ENCODE results near the gene AUTS2. TPM values are rescaled to one million over a fixed set of nuclear protein-coding genes. Genes with fewer than 3 reads are reported as not detected.
A peak's percentile ranks its signal among the peaks of the same experiment; 100 is the strongest.

The AUTS2 gene
- total RNA-seq, 1 experiment from 2014 or later = 2.5 TPM

DNA sequence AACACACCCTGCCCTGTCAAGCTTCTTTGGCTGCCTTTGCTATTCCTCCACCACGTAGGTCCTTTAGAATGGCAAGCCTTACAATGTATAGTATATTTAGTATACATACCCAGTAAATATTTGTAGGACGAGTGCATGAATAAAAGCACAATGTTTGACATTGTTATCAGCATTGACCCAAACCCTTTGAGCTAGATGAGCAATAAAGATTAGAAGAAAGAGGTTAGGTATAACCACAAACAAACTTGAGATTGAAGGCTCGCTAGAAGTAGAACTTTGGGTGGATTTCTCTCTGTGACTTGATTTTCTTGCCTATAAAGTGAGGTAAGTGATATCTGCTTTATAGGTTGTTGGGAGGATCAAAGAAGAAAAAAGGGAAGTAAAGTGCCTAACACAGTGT, 972.7 kb downstream of the AUTS2 start:
- Histone ChIP-seq H3K4me1 (ENCODE audit: control insufficient read depth, insufficient read depth, low read length) (no peaks in the 10 kb centered on the region; the same call in 1 of the 2 replicates), H3K36me3 (ENCODE audit: control insufficient read depth, insufficient read depth, low read length) (no peaks in the 10 kb centered on the region), H3K9me3 (ENCODE audit: control insufficient read depth, insufficient read depth, low read depth, low read length) (no peaks in the 10 kb centered on the region), H3K27me3 (ENCODE audit: control insufficient read depth, insufficient read depth, low read length) (no peaks in the 10 kb centered on the region), H3K27ac (ENCODE audit: low read length) (no peak overlapping the region), H3K4me3 (ENCODE audit: low read depth in 2 of 2, low read length in 2 of 2) (no peak overlapping the region)
- no TSS peak for BruUV-seq (replicated peaks)
- intact Hi-C loops (cut with micrococcal nuclease; ENCODE audit: unreplicated experiment) (no loop called here), in situ Hi-C loops (cut with HindIII; ENCODE audit: low pct_unique_long_range_greater_than_20kb, low sequenced_read_pairs) (no loop called here)
- TF ChIP-seq TCF7L2 (IDR thresholded peaks at IDR 0.05; ENCODE audit: low read depth, low read length) = no peak
- no peak for TF ChIP-seq SIN3A (IDR thresholded peaks at IDR 0.05; ENCODE audit: borderline replicate concordance, insufficient read depth, low read depth, low read length)
- no peak for TF ChIP-seq POLR2AphosphoS5 (IDR thresholded peaks at IDR 0.05; ENCODE audit: low read depth, low read length)
- TF ChIP-seq, protein P1, sequence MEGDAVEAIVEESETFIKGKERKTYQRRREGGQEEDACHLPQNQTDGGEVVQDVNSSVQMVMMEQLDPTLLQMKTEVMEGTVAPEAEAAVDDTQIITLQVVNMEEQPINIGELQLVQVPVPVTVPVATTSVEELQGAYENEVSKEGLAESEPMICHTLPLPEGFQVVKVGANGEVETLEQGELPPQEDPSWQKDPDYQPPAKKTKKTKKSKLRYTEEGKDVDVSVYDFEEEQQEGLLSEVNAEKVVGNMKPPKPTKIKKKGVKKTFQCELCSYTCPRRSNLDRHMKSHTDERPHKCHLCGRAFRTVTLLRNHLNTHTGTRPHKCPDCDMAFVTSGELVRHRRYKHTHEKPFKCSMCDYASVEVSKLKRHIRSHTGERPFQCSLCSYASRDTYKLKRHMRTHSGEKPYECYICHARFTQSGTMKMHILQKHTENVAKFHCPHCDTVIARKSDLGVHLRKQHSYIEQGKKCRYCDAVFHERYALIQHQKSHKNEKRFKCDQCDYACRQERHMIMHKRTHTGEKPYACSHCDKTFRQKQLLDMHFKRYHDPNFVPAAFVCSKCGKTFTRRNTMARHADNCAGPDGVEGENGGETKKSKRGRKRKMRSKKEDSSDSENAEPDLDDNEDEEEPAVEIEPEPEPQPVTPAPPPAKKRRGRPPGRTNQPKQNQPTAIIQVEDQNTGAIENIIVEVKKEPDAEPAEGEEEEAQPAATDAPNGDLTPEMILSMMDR (IDR thresholded peaks at IDR 0.05) = no peak
- TF ChIP-seq, protein P2, sequence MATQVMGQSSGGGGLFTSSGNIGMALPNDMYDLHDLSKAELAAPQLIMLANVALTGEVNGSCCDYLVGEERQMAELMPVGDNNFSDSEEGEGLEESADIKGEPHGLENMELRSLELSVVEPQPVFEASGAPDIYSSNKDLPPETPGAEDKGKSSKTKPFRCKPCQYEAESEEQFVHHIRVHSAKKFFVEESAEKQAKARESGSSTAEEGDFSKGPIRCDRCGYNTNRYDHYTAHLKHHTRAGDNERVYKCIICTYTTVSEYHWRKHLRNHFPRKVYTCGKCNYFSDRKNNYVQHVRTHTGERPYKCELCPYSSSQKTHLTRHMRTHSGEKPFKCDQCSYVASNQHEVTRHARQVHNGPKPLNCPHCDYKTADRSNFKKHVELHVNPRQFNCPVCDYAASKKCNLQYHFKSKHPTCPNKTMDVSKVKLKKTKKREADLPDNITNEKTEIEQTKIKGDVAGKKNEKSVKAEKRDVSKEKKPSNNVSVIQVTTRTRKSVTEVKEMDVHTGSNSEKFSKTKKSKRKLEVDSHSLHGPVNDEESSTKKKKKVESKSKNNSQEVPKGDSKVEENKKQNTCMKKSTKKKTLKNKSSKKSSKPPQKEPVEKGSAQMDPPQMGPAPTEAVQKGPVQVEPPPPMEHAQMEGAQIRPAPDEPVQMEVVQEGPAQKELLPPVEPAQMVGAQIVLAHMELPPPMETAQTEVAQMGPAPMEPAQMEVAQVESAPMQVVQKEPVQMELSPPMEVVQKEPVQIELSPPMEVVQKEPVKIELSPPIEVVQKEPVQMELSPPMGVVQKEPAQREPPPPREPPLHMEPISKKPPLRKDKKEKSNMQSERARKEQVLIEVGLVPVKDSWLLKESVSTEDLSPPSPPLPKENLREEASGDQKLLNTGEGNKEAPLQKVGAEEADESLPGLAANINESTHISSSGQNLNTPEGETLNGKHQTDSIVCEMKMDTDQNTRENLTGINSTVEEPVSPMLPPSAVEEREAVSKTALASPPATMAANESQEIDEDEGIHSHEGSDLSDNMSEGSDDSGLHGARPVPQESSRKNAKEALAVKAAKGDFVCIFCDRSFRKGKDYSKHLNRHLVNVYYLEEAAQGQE (IDR thresholded peaks at IDR 0.05; ENCODE audit: insufficient read depth in 1 of 2, low read depth in 2 of 2, low read length in 1 of 2) = no peak
- no peak for DNase-seq (ENCODE audit: low read depth, low spot score)
- ChIA-PET CTCF (no interaction called here), POLR2A (interaction anchor here (0.5 kb wide), 1 partner anchor 15 kb away, joined by 6 read pairs; no protein-coding TSS in a partner anchor)
- no peak for ATAC-seq

DNA sequence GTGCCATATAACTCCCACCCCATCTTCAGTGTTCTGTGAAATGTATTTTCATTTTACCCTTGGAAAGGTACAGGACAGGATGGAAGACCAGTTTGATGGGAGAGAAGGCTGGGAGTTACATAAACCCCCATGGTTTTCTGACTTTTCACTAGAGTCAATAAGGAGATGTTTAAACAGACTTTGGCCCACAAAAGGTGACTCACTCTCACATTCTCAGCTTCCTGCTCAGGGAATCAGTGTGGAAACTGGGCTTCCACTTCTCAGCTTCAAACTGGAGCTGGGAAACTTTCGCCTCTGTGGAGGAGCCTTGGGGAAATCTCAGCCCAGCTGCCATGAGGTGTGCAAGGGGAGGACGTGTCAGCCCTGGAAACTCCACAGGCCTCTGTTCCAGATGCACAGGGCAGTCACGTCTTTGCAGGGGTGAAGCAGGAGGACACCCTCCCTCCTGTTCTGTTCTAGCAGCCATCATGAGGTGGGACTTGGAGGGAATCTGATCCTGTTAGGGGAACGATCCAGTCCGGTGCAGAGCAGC, 973.2 kb downstream of the AUTS2 start:
- H3K9me3 ChIP-seq (ENCODE audit: control insufficient read depth, insufficient read depth, low read depth, low read length) = no peaks in the 10 kb centered on the region
- no TSS peak for BruUV-seq (replicated peaks)
- CTCF ChIA-PET = no interaction called here
- intact Hi-C loops (cut with micrococcal nuclease; ENCODE audit: unreplicated experiment) = no loop called here
- POLR2A ChIA-PET = interaction anchor here (0.5 to 0.6 kb wide), 2 partner anchors 16 to 87 kb away, joined by 6 to 15 read pairs; no protein-coding TSS in a partner anchor
- no peaks in the 10 kb centered on the region for H3K27me3 ChIP-seq (ENCODE audit: control insufficient read depth, insufficient read depth, low read length)
- no peak overlapping the region for H3K4me3 ChIP-seq (ENCODE audit: low read depth in 2 of 2, low read length in 2 of 2)
- peak; percentile 4 for DNase-seq (ENCODE audit: low read depth, low spot score)
- TF ChIP-seq SIN3A (IDR thresholded peaks at IDR 0.05; ENCODE audit: borderline replicate concordance, insufficient read depth, low read depth, low read length) (no peak), TCF7L2 (IDR thresholded peaks at IDR 0.05; ENCODE audit: low read depth, low read length) (no peak), POLR2AphosphoS5 (IDR thresholded peaks at IDR 0.05; ENCODE audit: low read depth, low read length) (no peak)
- TF ChIP-seq, protein P1 (IDR thresholded peaks at IDR 0.05) = no peak
- TF ChIP-seq, protein P2 (IDR thresholded peaks at IDR 0.05; ENCODE audit: insufficient read depth in 1 of 2, low read depth in 2 of 2, low read length in 1 of 2) = no peak
- ATAC-seq = no peak
- H3K27ac ChIP-seq (ENCODE audit: low read length) = no peak overlapping the region
- in situ Hi-C loops (cut with HindIII; ENCODE audit: low pct_unique_long_range_greater_than_20kb, low sequenced_read_pairs) = no loop called here
- H3K4me1 ChIP-seq (ENCODE audit: control insufficient read depth, insufficient read depth, low read length) = no peaks in the 10 kb centered on the region; the same call in 1 of the 2 replicates
- H3K36me3 ChIP-seq (ENCODE audit: control insufficient read depth, insufficient read depth, low read length) = no peaks in the 10 kb centered on the region

Measured in Panc1 (cell line).